GM21529 (cell line): ENCODE results near the gene PHKB.
"Not testable (repeated sequence)": the region's sequence is repeated elsewhere in the genome, so short reads cannot be mapped to it uniquely, and the experiment has no call there.

Experiments
- ATAC-seq: cut with Tn5 transposase; IDR thresholded peaks from one replicate; pipeline ENCODE4 v1.9.1; 2021; ENCODE audit not compliant: unreplicated experiment

Gene PHKB

GRCh38 chr16:47460711-47461597 lies at the start of gene PHKB, which contains the start of gene ITFG1:
Gene PHKB, plus strand, starts transcription at chr16:47461331. Its CDS starts 20 bp downstream, at chr16:47461351.
Gene ITFG1, minus strand, starts transcription at chr16:47461063. Its CDS starts 18 bp downstream, at chr16:47461045.
- ATAC-seq: peak; percentile 65

- ATAC-seq: no peak
These were observed 48.1 kb upstream of the PHKB start for GRCh38 chr16:47413041-47413440.

GRCh38 chr16:47416869-47417268 lies 44.3 kb upstream of the PHKB start:
- no peak for ATAC-seq

GRCh38 chr16:47424846-47425245 lies 36.3 kb upstream of the PHKB start:
- ATAC-seq: no peak

- no peak for ATAC-seq
These were observed 34.3 kb upstream of the PHKB start for GRCh38 chr16:47426806-47427205.

GRCh38 chr16:47431960-47432359 lies 29.2 kb upstream of the PHKB start:
- no peak for ATAC-seq

- ATAC-seq: not testable (repeated sequence)
These were observed 26.9 kb upstream of the PHKB start for GRCh38 chr16:47434274-47434673.

GRCh38 chr16:47440066-47440465 lies 21.1 kb upstream of the PHKB start:
- ATAC-seq: not testable (repeated sequence)

- not testable (repeated sequence) for ATAC-seq
These were observed 18.2 kb upstream of the PHKB start for GRCh38 chr16:47442884-47443283.

- ATAC-seq: no peak
These were observed 14.7 kb upstream of the PHKB start for GRCh38 chr16:47446431-47446830.

GRCh38 chr16:47448830-47449575 lies 12.1 kb upstream of the PHKB start:
- ATAC-seq: no peak

GRCh38 chr16:47449788-47450187 lies 11.3 kb upstream of the PHKB start:
- no peak for ATAC-seq

GRCh38 chr16:47458331-47458730 lies 2.8 kb upstream of the PHKB start:
- ATAC-seq: no peak

GRCh38 chr16:47459603-47460002 lies 1.5 kb upstream of the PHKB start:
- no peak for ATAC-seq

GRCh38 chr16:47460359-47460710 lies 796 bp upstream of the PHKB start:
- ATAC-seq: no peak

- peak; percentile 38 for ATAC-seq
These were observed 601 bp downstream of the PHKB start for GRCh38 chr16:47461598-47462266.

GRCh38 chr16:47463771-47464624 lies 2.9 kb downstream of the PHKB start:
- ATAC-seq: no peak

GRCh38 chr16:47465919-47466630 lies 4.9 kb downstream of the PHKB start:
- no peak for ATAC-seq

GRCh38 chr16:47467501-47467900 lies 6.4 kb downstream of the PHKB start:
- ATAC-seq: no peak
